Femur (tissue), 1 donor: ENCODE results near the gene ABHD12.

Source experiments
- DNase-seq: peaks from one replicate; pipeline ENCODE4 v3.0.0-alpha.2; 2017

Gene ABHD12

GRCh38 chr20:25288291-25289181, 102.1 kb downstream of the ABHD12 start:
- DNase-seq = peak; percentile 14

GRCh38 chr20:25287631-25288290, 102.9 kb downstream of the ABHD12 start:
- peak; percentile 13 for DNase-seq

- peak; percentile 7 for DNase-seq
These were observed 103.7 kb downstream of the ABHD12 start for GRCh38 chr20:25286917-25287316.

- peak; percentile 10 for DNase-seq
These were observed 104.5 kb downstream of the ABHD12 start for GRCh38 chr20:25285856-25286798.

GRCh38 chr20:25285091-25285647, 105.5 kb downstream of the ABHD12 start:
- peak; percentile 8 for DNase-seq

- peak; percentile 8 for DNase-seq
These were observed 106.5 kb downstream of the ABHD12 start for GRCh38 chr20:25284131-25284601.

- peak; percentile 18 for DNase-seq
These were observed 107.2 kb downstream of the ABHD12 start for GRCh38 chr20:25283221-25283951.

GRCh38 chr20:25282796-25283195, 107.8 kb downstream of the ABHD12 start:
- DNase-seq = peak; percentile 17

GRCh38 chr20:25282034-25282781, 108.4 kb downstream of the ABHD12 start:
- DNase-seq = no peak

- peak; percentile 61 for DNase-seq
These were observed 109.1 kb downstream of the ABHD12 start for GRCh38 chr20:25281541-25281991.

- DNase-seq = no peak
These were observed 109.8 kb downstream of the ABHD12 start for GRCh38 chr20:25280574-25281535.

GRCh38 chr20:25280051-25280573, 110.5 kb downstream of the ABHD12 start:
- DNase-seq = no peak

- DNase-seq = no peak
These were observed 111.2 kb downstream of the ABHD12 start for GRCh38 chr20:25279403-25279802.

- DNase-seq = no peak
These were observed 111.8 kb downstream of the ABHD12 start for GRCh38 chr20:25278636-25279361.

GRCh38 chr20:25277941-25278521, 112.6 kb downstream of the ABHD12 start:
- no peak for DNase-seq

GRCh38 chr20:25277051-25277801, 113.4 kb downstream of the ABHD12 start:
- no peak for DNase-seq

- DNase-seq = peak; percentile 16
These were observed 114.0 kb downstream of the ABHD12 start for GRCh38 chr20:25276533-25277050.
